A549 (cell line): ENCODE measurements around the gene LIN7A. TPM values are rescaled to one million over a fixed set of nuclear protein-coding genes. Genes with fewer than 3 reads are reported as not detected.
A peak's percentile ranks its signal among the peaks of the same experiment; 100 is the strongest.

Experiments
- ATAC-seq, 2 experiments: fragments of 200-7000 bp in 1 of 2; fragments of >200 bp in 1 of 2; cut with Nextera tagmentation in 1 of 2; cut with Tn5 transposase in 1 of 2; 3 replicates each; pipeline versions ENCODE4 v1.8.0 to v1.9.1; 2018 to 2020; ENCODE audit warnings: mild to moderate bottlenecking in 1 of 2, moderate library complexity in 1 of 2
- CTCF ChIA-PET: fragments of 300-600 bp; sonication (Branson Sonifier 250); formaldehyde crosslinking; extraction: SDS; loops from one replicate; lab custom pipeline; 2021; ENCODE audit warnings: antibody characterized with exemption, inconsistent platforms; lab: Yijun Ruan, JAX
- POLR2A ChIA-PET: fragments of 350-600 bp; formaldehyde crosslinking; extraction: SDS; loops from one replicate; lab custom pipeline; 2021; ENCODE audit warnings: antibody characterized with exemption, inconsistent platforms; lab: Yijun Ruan, JAX
- DNase-seq, 2 experiments: peaks; one replicate each; pipeline versions ENCODE4 v3.0.0 to v3.0.0-alpha.2; 2011 to 2016; ENCODE audit warnings: low read depth in 1 of 2, low spot score in 1 of 2
- FAIRE-seq: peaks from 2 replicates; lab custom pipeline; 2011; peaks lifted over from hg19 to GRCh38; lab: Jason Lieb, UNC
- H3K27ac ChIP-seq, 2 experiments: fragments of >200 bp; sonication (Bioruptor Twin); formaldehyde crosslinking; 3 replicates each; pipeline ENCODE4 v1.5.1; 2016 to 2017
- H3K4me1 ChIP-seq: fragments of >200 bp; sonication (Bioruptor Twin); formaldehyde crosslinking; 3 replicates; pipeline ENCODE4 v1.6.1; 2016
- H3K4me2 ChIP-seq: fragments of >200 bp; sonication (Bioruptor Twin); formaldehyde crosslinking; 3 replicates; pipeline ENCODE4 v1.6.1; 2016
- H3K4me3 ChIP-seq: fragments of >200 bp; sonication (Bioruptor Twin); formaldehyde crosslinking; 3 replicates; pipeline ENCODE4 v1.5.1; 2016
- H3K9me3 ChIP-seq: fragments of >200 bp; sonication (Bioruptor Twin); formaldehyde crosslinking; 3 replicates; pipeline ENCODE4 v1.6.1; 2016
- EHMT2 ChIP-seq: fragments of 200-600 bp; sonication (generic); IDR thresholded peaks from 2 replicates; pipeline ENCODE4 v1.6.1; 2016; ENCODE audit warnings: antibody characterized with exemption, low read depth, mild to moderate bottlenecking, moderate library complexity
- ESRRA ChIP-seq: fragments of 150-350 bp; IDR thresholded peaks from 2 replicates; pipeline ENCODE4 v1.6.1; 2014; ENCODE audit warnings: mild to moderate bottlenecking, low read length, borderline replicate concordance
- FOSB ChIP-seq: fragments of 250-450 bp; sonication (Bioruptor Pico); IDR thresholded peaks from 2 replicates; pipeline ENCODE4 v1.5.0; 2020; ENCODE audit warnings: mild to moderate bottlenecking, moderate library complexity
- FOSL2 ChIP-seq, 2 experiments: fragments of 450-650 bp in 1 of 2; fragments of >200 bp in 1 of 2; sonication (Bioruptor Twin) in 1 of 2; formaldehyde crosslinking; IDR thresholded peaks; 2 replicates each; pipeline versions ENCODE4 v1.5.0 to v1.6.1; 2016 to 2020; ENCODE audit warnings: mild to moderate bottlenecking in 1 of 2, moderate library complexity in 1 of 2
- FOXS1 ChIP-seq: fragments of 250-450 bp; sonication (Bioruptor Pico); IDR thresholded peaks from 2 replicates; pipeline ENCODE4 v1.5.0; 2020; ENCODE audit warnings: mild to moderate bottlenecking, moderate library complexity
- GATA3 ChIP-seq: IDR thresholded peaks from 2 replicates; pipeline ENCODE4 v1.6.1; 2012; ENCODE audit warnings: borderline replicate concordance
- HDAC2 ChIP-seq: fragments of 200-600 bp; sonication (generic); IDR thresholded peaks from 2 replicates; pipeline ENCODE4 v1.6.1; 2016
- HEYL ChIP-seq: fragments of 250-450 bp; sonication (Bioruptor Pico); IDR thresholded peaks from 2 replicates; pipeline ENCODE4 v1.8.0; 2021; ENCODE audit warnings: mild to moderate bottlenecking, moderate library complexity
- HOXA7 ChIP-seq: fragments of 250-450 bp; sonication (Bioruptor Pico); IDR thresholded peaks from 2 replicates; pipeline ENCODE4 v1.5.0; 2020; ENCODE audit warnings: mild to moderate bottlenecking, moderate library complexity
- JUN ChIP-seq, 2 experiments: fragments of >200 bp; sonication (Bioruptor Twin); formaldehyde crosslinking; IDR thresholded peaks; 2 replicates in 1 of 2; 3 replicates in 1 of 2; pipeline ENCODE4 v1.6.1; 2016 to 2017
- JUNB ChIP-seq: fragments of >200 bp; sonication (Bioruptor Twin); formaldehyde crosslinking; IDR thresholded peaks from 2 replicates; pipeline ENCODE4 v1.6.1; 2016
- MYC ChIP-seq: IDR thresholded peaks from 2 replicates; pipeline ENCODE4 v1.6.1; 2012; ENCODE audit warnings: mild to moderate bottlenecking, inconsistent platforms, low read length, improper control_type of control experiment, borderline replicate concordance
- NFE2L2 ChIP-seq: fragments of 150-350 bp; conservative IDR thresholded peaks from 2 replicates; pipeline ENCODE4 v1.6.1; 2014; ENCODE audit warnings: low read length
- POLR2A ChIP-seq: IDR thresholded peaks from 2 replicates; pipeline ENCODE4 v1.6.1; 2012; ENCODE audit warnings: mild to moderate bottlenecking, low read length
- POLR2AphosphoS2 ChIP-seq: conservative IDR thresholded peaks from 2 replicates; pipeline ENCODE4 v1.6.1; 2012; ENCODE audit warnings: low read length, improper control_type of control experiment, inconsistent platforms
- RAD21 ChIP-seq, 2 experiments: fragments of >200 bp in 1 of 2; sonication (Bioruptor Twin) in 1 of 2; formaldehyde crosslinking in 1 of 2; IDR thresholded peaks in 1 of 2; conservative IDR thresholded peaks in 1 of 2; 2 replicates in 1 of 2; 3 replicates in 1 of 2; pipeline ENCODE4 v1.6.1; 2012 to 2018; ENCODE audit warnings: inconsistent platforms in 1 of 2
- RARB ChIP-seq: fragments of 250-450 bp; sonication (Bioruptor Pico); IDR thresholded peaks from 2 replicates; pipeline ENCODE4 v1.8.0; 2021; ENCODE audit warnings: mild to moderate bottlenecking, moderate library complexity
- RCOR1 ChIP-seq: fragments of 150-350 bp; IDR thresholded peaks from 2 replicates; pipeline ENCODE4 v1.6.1; 2014; ENCODE audit warnings: antibody characterized with exemption, low read length, low read depth
- RFX5 ChIP-seq: fragments of 450-650 bp; IDR thresholded peaks from 2 replicates; pipeline ENCODE4 v1.7.1; 2014; ENCODE audit warnings: antibody characterized with exemption, mild to moderate bottlenecking, moderate library complexity
- RNF2 ChIP-seq: fragments of 200-600 bp; sonication (generic); IDR thresholded peaks from 2 replicates; pipeline ENCODE4 v1.6.1; 2016; ENCODE audit warnings: low read depth, mild to moderate bottlenecking, antibody characterized with exemption, moderate library complexity, borderline replicate concordance
- SREBF2 ChIP-seq: fragments of 450-650 bp; IDR thresholded peaks from 2 replicates; pipeline ENCODE4 v1.6.1; 2014; ENCODE audit warnings: mild to moderate bottlenecking, moderate library complexity
- TP53 ChIP-seq: fragments of 250-450 bp; sonication (Bioruptor Pico); IDR thresholded peaks from 2 replicates; pipeline ENCODE4 v1.5.0; 2021; ENCODE audit warnings: mild to moderate bottlenecking, moderate library complexity
- ZC3H11A ChIP-seq: fragments of 450-650 bp; IDR thresholded peaks from 2 replicates; pipeline ENCODE4 v1.6.1; 2014; ENCODE audit warnings: antibody characterized with exemption, mild to moderate bottlenecking
- WGBS: methylation state at CpG from one replicate; pipeline ENCODE4 v1.1.6; 2017; ENCODE audit errors: missing lambda C conversion rate; 5-methylcytosine and 5-hydroxymethylcytosine counted together
- polyA plus RNA-seq, 4 experiments: library from polyadenylated mRNA; depleted of rRNA in 3 of 4; stranded (reverse); fragments of >200 nt; fragmentation: RNase III in 1 of 4; extraction: RNeasy Plus Mini Kit Qiagen cat#74134 plus additional on column Dnase treatment in 1 of 4; gene quantifications; 2 replicates in 3 of 4; 3 replicates in 1 of 4; pipeline ENCODE4 v1.2.3, GENCODE V29; 2011 to 2017
- TF ChIP-seq, protein P1 (sequence below): fragments of 200-600 bp; sonication (generic); IDR thresholded peaks from 2 replicates; pipeline ENCODE4 v1.6.1; 2016; ENCODE audit warnings: antibody characterized with exemption, mild to moderate bottlenecking, moderate library complexity
- TF ChIP-seq, protein P2 (sequence below): fragments of >200 bp; sonication (Bioruptor Twin); formaldehyde crosslinking; IDR thresholded peaks from 3 replicates; pipeline ENCODE4 v1.5.1; 2016

LIN7A gene
- polyA plus RNA-seq, 2 of the 4 experiments (the other 2 are of a cell fraction), result 0.23 to 2.6 TPM

- TF ChIP-seq RARB (CRISPR knock-in tag) (no peak), ZC3H11A (no peak), RCOR1 (no peak), SREBF2 (no peak), FOSL2 (IDR thresholded peaks at IDR 0.05) (no peak), FOSL2 (CRISPR knock-in tag; IDR thresholded peaks at IDR 0.05) (no peak)
- TF ChIP-seq, protein P1, sequence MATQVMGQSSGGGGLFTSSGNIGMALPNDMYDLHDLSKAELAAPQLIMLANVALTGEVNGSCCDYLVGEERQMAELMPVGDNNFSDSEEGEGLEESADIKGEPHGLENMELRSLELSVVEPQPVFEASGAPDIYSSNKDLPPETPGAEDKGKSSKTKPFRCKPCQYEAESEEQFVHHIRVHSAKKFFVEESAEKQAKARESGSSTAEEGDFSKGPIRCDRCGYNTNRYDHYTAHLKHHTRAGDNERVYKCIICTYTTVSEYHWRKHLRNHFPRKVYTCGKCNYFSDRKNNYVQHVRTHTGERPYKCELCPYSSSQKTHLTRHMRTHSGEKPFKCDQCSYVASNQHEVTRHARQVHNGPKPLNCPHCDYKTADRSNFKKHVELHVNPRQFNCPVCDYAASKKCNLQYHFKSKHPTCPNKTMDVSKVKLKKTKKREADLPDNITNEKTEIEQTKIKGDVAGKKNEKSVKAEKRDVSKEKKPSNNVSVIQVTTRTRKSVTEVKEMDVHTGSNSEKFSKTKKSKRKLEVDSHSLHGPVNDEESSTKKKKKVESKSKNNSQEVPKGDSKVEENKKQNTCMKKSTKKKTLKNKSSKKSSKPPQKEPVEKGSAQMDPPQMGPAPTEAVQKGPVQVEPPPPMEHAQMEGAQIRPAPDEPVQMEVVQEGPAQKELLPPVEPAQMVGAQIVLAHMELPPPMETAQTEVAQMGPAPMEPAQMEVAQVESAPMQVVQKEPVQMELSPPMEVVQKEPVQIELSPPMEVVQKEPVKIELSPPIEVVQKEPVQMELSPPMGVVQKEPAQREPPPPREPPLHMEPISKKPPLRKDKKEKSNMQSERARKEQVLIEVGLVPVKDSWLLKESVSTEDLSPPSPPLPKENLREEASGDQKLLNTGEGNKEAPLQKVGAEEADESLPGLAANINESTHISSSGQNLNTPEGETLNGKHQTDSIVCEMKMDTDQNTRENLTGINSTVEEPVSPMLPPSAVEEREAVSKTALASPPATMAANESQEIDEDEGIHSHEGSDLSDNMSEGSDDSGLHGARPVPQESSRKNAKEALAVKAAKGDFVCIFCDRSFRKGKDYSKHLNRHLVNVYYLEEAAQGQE, result no peak
- TF ChIP-seq, protein P2, sequence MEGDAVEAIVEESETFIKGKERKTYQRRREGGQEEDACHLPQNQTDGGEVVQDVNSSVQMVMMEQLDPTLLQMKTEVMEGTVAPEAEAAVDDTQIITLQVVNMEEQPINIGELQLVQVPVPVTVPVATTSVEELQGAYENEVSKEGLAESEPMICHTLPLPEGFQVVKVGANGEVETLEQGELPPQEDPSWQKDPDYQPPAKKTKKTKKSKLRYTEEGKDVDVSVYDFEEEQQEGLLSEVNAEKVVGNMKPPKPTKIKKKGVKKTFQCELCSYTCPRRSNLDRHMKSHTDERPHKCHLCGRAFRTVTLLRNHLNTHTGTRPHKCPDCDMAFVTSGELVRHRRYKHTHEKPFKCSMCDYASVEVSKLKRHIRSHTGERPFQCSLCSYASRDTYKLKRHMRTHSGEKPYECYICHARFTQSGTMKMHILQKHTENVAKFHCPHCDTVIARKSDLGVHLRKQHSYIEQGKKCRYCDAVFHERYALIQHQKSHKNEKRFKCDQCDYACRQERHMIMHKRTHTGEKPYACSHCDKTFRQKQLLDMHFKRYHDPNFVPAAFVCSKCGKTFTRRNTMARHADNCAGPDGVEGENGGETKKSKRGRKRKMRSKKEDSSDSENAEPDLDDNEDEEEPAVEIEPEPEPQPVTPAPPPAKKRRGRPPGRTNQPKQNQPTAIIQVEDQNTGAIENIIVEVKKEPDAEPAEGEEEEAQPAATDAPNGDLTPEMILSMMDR, result no peak
- Histone ChIP-seq H3K9me3 (peaks cover 13% of the 10 kb centered on the region; the same call in 2 of the 3 replicates), H3K4me3 (no peak overlapping the region), H3K27ac (peak overlapping the region; percentile 61 to 78), H3K4me2 (no peak overlapping the region), H3K4me1 (peaks cover 8% of the 10 kb centered on the region)
- FAIRE-seq, result no peak
- WGBS, result 57% methylated on average over 4 of the region's 4 CpGs
- ATAC-seq, result no peak
- ChIA-PET CTCF (no interaction called here), POLR2A (no interaction called here)
- DNase-seq, result no peak
These were observed 160.1 kb downstream of the LIN7A start for GRCh38 chr12:80777587-80777986.

DNA sequence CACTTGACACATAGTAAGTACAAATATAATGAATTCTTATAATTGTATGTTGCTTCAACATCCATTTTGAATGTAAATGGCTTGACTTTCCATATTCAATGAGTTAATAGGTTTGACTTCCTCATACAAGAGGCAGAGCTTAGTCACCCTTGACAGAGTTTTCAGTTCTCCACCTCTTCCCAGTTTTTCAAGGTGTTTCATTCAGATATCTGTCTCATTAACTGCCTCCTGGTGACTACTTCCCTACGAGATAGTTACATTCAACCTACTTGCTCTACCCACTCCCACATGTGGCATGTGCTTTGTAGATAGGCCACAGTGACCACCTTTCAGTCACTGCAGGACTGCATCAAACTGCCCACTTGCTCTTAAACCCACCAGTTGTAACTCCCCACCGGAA lies 161.0 kb downstream of the LIN7A start:
- CTCF ChIA-PET, result no interaction called here
- H3K27ac ChIP-seq, result peak overlapping the region in 1 of 2 experiments; percentile 78; a peak in 2 of 6 replicates
- WGBS, result 80% methylated on average over 2 of the region's 2 CpGs

More for the DNA sequence above, 161.0 kb downstream of the LIN7A start:
- no peak for FAIRE-seq
- TF ChIP-seq FOSB (CRISPR knock-in tag), result no peak
- no peak for TF ChIP-seq ESRRA
- TF ChIP-seq JUN (IDR thresholded peaks at IDR 0.05), result no peak
- no peak for TF ChIP-seq JUNB
- no peak for TF ChIP-seq MYC
- TF ChIP-seq RAD21 (conservative IDR thresholded peaks at IDR 0.05 in 1 of 2, IDR thresholded peaks at IDR 0.05 in 1 of 2), result no peak
- TF ChIP-seq POLR2AphosphoS2, result no peak
- TF ChIP-seq NFE2L2, result no peak
- no peak for TF ChIP-seq RNF2
- no peak for TF ChIP-seq HDAC2
- TF ChIP-seq TP53 (CRISPR knock-in tag), result no peak
- TF ChIP-seq RFX5, result no peak
- TF ChIP-seq HOXA7 (CRISPR knock-in tag), result no peak
- TF ChIP-seq, protein P1, result no peak
- no peak for TF ChIP-seq SREBF2
- no peak for TF ChIP-seq POLR2A
- TF ChIP-seq FOXS1 (CRISPR knock-in tag), result no peak
- TF ChIP-seq GATA3, result no peak
- no peak for TF ChIP-seq EHMT2
- TF ChIP-seq HEYL (CRISPR knock-in tag), result no peak
- Histone ChIP-seq H3K9me3 (peaks cover 13% of the 10 kb centered on the region; the same call in 2 of the 3 replicates), H3K4me3 (no peak overlapping the region), H3K4me2 (no peak overlapping the region), H3K4me1 (peaks cover 8% of the 10 kb centered on the region)
- no peak for ATAC-seq
- POLR2A ChIA-PET, result no interaction called here
- no peak for DNase-seq
